Fibroblast of skin of scalp (primary cell): ENCODE measurements around the gene SAP25.
"Not testable (repeated sequence)": the region's sequence is repeated elsewhere in the genome, so short reads cannot be mapped to it uniquely, and the experiment has no call there.

Experiments
- DNase-seq: peaks from one replicate; pipeline ENCODE4 v3.0.0-alpha.2; 2013

The SAP25 gene

DNA sequence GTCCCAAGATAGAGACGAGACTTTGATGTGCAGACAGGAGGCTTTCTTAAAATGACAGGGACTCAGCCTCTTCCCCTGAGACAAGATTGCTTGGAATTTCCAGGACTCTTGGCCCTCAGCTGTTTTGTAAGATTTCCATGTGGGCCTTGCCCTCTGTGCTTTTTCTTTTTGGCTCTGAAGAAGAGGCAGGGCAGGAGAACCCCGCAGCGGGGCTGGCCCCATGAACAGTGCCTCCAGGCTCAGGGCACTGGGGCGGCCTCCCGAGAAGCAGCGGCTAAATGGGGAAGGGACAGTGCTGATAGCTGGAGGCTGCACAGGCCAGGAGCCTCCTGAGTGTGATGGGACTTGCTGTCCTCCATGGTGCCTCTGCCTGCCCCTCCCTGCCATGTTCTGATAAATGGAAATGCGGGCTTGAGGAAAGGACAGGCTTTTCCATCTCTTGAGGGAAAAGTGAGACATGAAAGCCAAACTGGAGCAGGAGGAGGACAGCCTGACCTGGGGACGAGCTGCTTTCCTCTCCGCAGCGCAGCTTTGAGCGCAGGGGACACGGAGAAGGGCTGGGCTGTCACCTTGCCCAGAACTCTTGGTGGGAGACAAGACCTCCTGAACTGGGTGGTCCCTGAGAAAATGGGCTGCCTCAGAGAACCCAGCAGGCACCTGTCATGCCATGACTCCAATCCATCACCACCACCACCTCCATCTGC lies 12.1 kb downstream of the SAP25 start:
- DNase-seq = no peak

DNA sequence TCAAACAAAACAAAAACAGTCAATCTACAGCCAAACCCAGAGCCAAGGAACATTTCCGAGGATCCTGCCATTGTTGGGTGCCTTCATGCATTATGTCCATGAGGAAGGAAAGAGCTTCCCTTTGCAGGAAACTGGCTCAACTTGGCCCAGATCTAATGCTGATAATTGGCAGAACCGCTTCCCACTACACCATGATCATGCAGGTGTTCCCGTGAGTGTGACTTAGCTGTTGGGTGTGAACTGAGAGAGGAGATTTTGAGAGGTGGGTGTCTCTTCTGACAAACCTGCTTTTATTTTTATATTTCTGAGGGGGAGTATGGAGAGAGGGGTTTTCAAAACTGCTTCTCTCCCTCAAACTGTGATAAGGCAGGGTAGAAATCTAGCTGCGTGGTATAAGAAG lies 14.6 kb downstream of the SAP25 start:
- no peak for DNase-seq

DNA sequence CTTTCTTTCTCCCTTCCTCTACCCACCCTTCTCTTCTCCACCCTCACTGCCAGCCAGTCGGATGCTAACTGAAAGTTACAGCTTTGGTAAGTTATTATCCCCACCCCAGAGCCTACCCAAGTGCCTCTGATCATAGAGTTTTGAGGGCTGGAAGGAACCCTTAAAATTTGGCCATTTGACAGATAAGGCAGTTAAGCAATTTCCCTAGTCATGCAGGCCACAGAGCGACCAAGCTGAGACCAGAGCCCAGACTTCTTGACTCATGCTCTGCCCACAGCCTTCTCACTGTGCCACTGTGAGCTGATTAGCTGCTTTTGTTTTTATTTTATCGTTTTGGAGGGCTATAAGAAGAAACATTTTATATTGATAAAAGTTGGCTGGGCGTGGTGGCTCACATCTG lies 17.2 kb downstream of the SAP25 start:
- DNase-seq = no peak

DNA sequence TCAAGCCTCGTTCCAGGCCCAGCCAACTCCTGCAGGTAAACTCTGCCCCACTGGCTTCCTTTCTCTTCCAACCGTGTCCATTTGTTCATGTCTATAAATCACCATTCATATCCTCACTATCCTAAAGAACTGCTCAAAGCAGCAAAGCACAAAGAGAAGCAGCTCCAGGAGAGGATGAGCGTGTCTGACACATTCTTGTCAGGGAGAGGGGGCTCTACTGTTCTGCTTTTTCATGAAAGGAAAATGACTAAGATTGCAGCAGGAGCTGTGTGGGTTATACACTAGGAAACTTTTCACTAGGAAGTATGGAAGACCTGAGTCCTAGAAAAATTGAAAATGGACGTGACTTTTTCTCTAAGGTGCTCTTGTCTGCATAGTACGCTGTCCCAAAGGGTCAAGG lies 18.0 kb downstream of the SAP25 start:
- no peak for DNase-seq

DNA sequence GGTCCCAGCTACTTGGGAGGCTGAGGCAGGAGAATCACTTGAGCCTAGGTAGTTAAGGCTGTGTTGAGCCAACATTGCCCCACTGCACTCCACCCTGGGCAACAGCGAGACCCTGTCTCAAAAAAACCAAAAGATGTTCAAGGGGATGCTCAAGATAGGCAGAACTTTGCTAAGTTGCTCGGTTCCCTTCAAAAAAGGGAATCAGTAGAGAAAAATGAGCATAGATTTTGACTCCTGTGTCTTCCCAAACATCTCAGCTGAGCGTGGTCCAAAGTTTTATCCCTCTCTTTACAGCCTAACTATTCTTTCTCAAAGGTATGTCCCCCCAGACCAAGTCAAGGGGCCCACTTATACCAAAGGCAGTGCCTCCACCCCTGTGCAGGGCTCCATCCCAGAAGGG lies 20.7 kb downstream of the SAP25 start:
- no peak for DNase-seq

DNA sequence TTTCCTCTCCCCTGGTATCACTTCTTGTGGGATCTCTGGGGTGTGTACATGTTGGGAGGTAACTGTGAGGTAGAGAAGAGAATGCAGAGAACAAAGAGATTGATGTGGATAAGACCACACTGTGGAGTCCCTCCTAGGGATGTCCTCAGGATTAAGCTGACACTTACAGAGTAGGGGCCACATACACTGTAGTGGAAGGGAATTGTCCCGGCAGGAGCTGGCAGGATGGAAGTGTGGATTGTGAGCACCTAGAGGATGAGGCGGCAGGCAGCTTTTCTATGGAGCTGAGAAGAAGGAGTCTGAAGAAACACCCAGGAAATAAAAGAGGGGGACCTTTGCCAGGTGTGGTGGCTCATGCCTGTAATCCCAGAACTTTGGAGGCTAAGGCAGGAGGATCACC lies 21.2 kb downstream of the SAP25 start:
- no peak for DNase-seq

DNA sequence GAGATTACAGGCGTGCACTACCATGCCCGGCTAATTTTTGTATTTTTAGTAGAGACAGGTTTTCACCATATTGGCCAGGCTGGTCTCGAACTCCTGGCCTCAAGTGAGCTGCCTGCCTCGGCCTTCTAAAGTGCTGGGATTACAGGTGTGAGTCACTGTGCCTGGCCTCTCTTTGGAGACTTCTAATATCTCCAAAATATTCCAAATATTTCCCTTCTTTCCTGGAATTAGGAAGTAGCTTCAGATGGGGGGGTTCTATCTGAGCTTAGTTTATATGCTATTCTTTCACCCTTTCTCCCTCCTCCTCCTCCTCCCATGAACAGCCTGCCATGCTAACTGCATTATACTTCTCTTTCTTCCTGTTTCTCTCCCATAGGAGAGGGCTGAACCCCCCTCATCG lies 25.3 kb downstream of the SAP25 start:
- peak; percentile 56 for DNase-seq

DNA sequence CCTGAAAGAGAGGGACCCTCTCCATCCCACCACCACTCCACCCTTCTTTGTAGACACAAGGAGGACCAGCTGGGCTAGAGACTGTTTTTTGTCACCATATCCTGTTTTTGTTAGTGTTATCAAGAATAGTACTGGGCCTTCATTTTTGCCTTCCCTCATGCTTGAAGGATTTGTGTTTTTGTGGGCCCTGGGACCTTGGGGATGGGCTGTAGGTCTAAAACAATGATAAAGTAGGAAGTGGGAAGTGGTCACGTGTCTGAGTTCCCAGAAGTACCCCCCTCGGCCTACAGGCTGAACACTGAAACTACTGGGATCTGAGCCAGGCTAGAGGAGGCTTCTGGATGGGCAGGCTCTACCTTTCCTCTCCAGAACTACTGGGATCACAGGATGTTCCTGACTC lies 25.8 kb downstream of the SAP25 start:
- peak; percentile 29 for DNase-seq

DNA sequence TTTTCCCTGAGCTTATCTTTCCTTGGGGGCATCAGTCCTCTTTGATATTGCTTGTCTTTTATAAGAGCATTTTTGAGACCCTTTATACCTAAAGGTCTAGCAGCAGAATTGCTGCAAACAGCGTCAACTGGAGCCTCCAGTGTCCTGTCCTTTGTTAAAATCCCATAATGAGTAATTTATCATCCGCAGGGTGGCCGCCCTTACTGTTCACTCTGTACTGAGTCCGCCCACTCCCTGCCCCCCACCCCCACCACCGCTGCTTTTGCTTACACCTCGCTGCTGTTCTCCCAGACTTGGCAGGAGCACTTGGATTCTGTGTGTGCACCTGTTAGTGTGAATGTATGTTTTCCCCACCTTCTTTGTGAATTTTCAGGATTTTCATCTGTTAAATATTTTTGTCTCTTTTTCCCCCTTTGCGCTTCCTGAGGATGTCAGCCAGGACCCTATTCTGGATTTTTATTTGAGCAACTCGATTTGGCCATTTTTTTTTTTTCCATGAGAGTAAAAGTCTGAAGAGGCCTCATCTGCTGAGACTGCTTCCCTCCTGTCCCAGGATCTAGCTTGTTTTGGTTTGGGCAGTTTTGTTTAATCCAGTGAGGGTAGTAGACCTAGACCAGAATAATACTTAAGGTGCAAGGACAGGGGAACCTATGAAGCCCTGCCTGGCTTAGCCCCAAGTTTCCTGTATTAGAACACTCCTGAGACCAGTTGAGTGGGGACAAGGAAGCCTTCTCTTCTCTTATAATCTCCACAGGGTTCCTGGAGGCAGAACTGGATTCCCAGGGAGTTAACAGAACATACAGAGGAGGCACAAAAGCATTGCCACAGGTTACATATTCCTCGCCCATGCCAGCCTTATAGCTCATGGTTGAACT lies 26.5 kb downstream of the SAP25 start:
- DNase-seq = no peak

DNA sequence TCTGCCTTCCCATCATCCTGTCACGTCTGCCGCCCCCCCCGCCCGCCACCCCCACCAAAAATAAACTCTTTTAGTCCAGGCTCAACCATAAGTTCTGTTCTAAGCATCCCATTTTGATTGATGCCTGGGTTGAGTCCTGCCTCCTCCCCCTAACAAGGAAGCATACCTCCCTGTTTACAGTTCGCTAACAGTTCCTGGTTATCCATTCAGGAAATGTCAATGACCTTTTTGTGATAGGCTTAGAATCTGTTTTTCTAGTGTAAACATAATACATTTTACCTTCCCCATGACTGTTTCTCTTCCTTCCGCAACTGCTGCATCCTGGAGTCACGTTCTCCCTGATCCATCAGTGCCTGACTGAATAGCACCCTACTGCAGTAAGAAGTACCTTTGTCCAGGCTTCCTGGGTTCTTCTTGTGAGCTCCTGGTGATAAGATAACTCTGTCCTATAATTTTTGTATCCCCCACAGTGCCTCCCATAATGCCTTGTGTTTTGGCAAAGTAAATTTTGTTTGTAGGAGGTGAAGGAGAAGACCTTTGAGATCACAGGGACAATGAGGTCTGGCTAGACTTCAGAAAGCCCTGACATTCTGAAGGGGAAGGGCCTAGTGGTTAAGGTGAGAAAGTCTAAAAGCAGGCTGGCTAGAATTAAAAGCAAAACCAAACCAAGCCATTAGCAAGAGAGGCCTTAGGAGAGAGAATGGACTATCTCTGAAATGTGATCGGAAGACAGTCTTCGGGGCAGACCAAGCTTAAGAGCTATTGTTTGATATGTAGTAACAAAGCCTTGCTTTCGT lies 27.4 kb downstream of the SAP25 start:
- DNase-seq = no peak

DNA sequence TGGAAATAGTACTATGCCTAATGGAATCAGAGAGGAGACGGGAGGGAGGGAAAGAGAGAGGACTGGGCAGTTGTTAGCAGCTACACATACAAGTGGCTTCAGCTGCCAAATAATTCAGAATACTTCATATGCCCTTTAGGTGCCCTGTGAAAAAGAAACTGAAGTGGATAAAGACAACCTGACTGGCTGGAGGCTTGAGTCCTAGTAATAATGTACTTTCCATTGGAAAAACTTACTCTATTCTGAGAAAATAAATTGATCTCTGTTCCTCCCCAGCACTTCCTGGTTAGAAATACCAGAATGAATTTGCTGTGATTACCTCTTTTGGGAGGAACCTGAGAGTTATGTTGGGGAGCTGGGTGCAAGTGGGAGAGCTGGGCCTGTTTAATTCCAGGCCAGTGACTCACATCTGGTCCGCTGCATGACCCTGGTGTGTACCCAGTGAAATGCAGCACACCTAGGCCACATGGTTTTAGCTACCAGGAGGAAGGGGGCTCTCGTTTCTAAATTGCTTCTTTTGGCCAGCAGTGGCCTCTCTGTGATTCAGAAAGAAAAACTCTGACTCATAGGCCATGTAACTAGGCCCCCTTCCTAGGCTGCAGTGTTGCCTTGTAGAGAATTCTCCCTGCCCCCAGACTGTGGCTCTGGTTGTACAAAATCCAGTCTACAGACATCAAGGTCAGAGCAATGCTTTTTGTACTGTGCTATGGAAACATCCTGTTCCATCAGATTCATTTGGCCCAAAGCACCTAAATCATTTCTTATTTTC lies 28.2 kb downstream of the SAP25 start:
- DNase-seq = peak; percentile 88

DNA sequence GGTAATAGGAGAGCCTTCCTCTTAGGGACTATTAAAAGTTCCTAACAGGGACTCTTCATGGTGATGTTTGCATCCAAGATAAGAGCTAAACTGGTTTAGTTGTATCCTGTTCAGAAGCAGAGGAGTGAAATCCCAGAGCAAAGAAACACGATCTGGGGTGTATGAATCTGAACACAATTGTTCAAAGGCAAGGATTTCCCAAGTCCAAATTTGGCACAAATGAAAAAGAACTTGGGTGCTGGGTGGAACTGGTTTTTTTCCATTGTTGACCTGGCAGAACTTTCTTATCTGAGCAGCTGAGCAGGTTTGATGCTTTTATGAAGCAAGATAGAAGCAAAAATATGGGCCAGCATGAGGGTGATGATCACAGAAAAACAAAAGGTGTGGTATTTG lies 28.7 kb downstream of the SAP25 start:
- no peak for DNase-seq

DNA sequence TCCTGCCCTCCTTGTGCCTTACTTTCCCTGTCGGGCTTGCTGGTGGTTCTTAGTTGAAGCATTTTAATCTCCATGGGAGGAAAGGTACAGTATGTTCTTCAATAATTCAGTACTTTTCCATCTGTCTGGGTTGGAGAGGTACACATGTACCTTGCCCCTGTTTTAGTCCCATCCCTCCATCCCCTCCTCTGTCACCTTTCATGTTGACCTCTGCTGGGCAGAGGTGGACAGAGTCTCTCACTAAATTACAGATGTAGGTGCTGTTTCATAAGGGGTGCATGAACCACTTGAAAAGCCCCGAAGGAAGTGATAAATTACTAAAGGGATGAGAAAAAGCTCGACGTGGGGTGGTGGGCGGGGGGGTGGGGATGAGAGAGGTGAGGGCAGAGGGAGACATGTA lies 29.3 kb downstream of the SAP25 start:
- no peak for DNase-seq

DNA sequence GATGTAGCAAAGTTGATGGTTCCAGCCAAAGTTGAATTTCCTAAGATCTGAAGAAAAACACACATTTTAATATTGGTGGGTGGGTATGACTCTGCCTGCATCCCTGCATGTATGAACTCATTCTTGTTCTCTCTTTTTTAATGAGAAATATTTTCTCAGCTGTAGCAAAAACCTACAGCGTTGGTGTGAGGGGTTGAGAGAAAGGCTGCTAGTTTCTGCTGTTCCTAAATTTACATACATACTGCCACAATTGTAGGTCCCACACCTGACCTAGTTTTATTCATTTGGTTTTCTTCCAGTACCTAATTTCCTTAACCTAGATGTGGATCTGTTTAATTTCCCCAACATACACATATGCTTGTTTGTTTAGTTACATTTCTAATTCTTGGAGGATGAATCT lies 30.1 kb downstream of the SAP25 start:
- DNase-seq = no peak

DNA sequence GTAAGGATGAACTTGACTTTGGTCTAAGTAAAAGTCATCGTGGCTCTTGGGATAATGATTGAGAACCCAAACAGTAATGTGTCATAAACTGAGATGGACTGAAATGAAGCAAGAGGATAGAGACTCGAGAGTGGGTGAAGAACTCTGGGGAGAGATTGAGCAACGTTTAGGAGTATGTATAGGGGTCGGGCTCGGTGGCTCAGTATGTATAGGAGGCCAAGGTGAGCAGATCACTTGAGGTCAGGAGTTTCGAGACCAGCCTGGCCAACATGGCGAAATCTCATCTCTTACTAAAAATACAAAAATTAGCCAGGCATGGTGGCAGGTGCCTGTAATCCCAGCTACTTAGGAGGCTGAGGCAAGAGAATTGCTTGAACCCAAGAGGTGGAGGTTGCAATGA lies 32.4 kb downstream of the SAP25 start:
- DNase-seq = not testable (repeated sequence)

DNA sequence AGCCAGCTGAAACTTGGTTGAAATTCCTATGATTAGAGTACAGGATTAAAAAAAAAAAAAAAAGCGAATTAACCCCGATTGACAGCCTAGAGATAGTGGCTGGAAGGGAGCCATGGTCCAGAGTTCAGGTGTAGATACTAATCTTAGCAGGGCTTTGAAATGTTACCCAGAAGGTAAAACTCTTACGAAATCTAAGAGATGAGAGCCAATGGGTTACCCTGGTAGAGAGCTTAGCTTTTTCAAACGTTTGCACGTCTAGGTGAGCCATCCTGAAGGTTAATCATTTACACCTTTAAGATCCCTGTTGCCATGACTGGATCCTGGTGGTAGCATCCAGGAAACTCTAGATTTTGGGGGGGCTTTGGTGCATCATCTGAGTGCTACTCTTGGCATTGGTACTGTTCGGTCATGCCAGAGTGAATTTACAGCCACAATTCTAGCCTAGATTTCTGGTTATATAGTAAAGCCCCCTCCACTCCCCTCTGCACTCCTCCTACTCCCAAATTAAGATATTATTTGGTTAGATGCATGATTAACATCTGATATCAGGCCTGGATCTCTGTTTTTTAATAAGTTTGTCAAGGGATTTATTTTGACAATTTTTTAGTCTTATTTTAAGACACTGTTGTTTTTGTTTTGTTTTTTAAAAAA lies 33.5 kb downstream of the SAP25 start:
- DNase-seq = no peak

DNA sequence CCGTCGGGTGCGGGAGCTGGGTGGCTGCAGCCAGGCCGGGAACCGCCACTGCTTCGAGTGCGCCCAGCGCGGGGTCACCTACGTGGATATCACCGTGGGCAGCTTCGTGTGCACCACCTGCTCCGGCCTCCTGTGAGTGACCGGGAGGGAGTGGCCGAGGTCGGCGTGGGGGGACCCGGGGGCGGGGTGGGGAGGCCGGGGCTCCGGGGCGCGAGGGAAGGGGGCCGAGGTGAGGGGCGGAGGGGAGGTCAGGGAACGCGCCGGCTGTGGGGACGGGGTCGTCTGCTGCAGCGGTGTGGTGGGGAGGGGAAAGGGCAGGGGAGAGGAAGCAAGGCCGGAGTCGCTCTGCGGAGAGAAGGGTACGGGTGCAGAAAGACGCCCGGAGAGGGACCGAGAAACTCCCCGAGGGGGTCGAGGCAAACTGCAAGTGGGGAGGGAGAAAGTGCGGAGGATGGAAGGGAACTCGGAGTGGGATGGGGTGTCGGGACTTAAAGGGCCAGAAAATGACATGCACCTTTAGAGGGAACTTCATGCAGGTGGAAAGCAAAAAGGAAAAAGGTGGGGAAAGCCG lies 34.2 kb downstream of the SAP25 start:
- DNase-seq = no peak

DNA sequence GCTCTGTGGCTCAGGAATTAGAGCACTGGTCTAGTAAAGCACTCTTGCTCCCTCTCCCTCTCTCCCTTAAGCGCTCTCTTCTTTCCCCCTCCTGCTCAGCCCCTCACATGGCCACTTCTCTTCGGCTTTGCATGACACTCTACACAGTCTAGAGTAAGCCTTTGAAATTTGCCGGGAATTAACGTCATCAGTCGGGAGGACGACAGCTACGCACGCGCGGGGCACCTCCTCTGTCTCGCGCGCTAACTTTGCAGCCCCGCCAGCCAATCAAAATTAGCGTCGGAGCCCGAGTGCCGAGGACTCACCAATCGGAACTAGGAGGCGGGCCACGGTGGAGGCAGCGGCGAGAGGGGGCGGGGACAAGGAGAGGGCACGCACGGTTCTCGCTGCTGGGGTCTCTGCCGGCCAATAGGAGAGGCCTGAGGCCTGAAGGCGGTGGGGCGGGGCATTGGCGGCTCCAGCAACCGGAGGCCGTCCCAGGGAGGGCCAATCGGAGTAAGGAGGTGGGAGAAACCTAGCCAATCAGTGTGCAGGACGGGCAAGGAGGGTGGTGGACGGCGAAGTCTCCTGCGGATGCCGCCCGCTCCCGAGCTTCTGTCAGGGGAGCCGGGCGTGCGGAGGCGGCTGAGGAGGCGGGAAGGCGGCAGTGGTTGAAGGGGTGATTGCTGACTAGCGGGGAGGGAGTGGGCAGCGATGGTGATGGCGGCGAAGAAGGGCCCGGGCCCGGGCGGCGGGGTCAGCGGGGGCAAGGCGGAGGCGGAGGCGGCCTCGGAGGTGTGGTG lies 34.9 kb downstream of the SAP25 start, which contains the start of gene AGFG2:
Gene AGFG2, plus strand, starts transcription at position 550 of the 782 bp plus-strand sequence. Its CDS starts 144 bp downstream, at position 694.
- peak; percentile 100 for DNase-seq

DNA sequence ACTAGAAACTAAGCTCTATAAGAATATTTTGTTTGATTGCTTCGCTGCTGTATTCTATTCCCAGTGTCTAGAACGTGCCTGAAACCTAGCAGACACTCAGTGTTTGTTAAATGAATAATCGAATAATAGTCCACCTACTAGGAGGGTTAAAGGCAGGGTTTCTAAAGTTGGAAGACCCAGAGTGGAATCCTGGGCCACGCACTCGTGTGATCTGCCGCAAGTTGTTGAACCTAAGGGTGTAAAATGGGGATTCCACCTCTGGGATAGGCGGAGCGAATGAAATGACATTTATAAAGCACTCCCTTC lies 35.4 kb downstream of the SAP25 start:
- DNase-seq = no peak

DNA sequence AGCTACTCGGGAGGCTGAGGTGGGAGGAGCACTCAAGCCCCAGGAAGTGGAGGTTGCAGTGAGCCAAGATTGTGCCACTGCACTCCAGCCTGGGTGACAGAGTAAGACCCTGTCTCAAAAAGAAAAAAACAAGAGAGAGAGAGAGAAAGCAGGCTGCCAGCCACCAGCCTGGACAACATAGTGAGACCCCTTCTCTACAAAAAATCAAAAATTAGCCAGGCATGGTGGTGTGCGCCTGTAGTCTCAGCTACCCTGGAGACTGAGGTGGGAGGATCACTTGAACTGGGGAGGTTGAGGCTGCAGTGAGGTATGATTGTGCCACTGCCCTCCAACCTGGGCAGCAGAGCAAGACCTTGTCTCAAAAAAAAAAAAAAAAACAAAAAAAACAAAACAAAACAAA lies 37.0 kb downstream of the SAP25 start:
- not testable (repeated sequence) for DNase-seq

DNA sequence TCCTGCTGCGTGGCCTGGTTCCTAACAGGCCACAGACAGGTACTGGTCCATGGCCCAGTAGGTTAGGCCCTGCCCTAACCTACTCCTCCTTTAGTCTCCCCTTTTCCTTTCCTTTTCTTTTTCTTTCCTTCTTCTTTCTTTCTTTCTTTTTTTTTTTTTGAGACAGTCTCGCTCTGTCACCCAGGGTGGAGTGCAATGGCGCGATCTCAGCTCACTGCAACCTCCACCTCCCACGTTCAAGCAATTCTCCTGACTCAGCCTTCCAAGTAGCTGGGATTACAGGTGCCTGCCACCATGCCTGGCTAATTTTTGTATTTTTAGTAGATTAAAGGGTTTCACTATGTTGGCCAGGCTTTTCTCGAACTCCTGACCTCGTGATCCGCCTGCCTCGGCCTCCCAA lies 37.7 kb downstream of the SAP25 start:
- DNase-seq = not testable (repeated sequence)
